GM20000 (cell line): Measurements from ENCODE around the gene KLHDC10.
"Not testable (repeated sequence)": the region's sequence is repeated elsewhere in the genome, so short reads cannot be mapped to it uniquely, and the experiment has no call there.

ENCODE experiments used
- DNase-seq: peaks from one replicate; pipeline ENCODE4 v3.0.0; 2012; ENCODE audit warnings: low spot score
- TF ChIP-seq, protein P1 (sequence below): IDR thresholded peaks from 2 replicates; pipeline ENCODE4 v1.5.1; 2012; ENCODE audit warnings: mild to moderate bottlenecking, control low read depth; ENCODE audit errors: extremely low read depth, missing control alignments

The KLHDC10 gene

DNA sequence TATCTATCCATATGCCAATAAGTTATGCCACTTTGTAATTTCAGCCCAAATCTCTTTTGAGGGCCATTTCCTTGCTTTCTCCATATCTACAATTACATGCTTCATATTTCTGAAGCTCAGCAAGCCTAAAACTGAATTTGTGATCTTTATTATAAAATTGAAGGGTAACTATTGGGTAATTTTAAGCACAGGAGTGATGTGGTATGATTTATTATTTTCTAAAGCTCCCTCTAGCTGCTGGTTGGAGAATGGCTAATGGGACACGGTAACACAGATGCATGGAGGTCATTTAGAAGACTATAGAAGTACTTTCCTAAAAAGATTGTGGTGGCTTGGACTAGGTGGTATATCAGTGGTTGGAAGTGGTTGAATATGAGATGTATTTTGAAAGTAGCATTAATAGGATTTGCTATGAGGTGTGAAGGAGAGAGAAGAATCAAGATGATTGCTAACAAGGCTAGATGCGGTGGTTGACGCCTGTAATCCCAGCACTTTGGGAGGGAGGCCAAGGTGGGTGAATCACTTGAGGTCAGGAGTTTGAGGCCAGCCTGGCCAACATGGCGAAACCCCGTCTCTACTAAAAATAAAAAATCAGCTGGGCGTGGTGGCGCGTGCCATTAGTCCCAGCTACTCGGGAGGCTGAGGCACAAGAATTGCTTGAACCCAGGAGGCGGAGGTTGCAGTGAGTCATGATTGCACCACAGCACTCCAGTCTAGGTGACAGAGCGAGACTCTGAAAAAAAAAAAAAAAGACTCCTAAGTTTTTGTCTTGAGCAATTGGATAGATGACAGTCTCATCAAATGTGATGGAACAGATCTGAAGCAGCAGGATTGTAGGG is 13.9 kb downstream of the KLHDC10 start:
- DNase-seq, result no peak
- TF ChIP-seq, protein P1, sequence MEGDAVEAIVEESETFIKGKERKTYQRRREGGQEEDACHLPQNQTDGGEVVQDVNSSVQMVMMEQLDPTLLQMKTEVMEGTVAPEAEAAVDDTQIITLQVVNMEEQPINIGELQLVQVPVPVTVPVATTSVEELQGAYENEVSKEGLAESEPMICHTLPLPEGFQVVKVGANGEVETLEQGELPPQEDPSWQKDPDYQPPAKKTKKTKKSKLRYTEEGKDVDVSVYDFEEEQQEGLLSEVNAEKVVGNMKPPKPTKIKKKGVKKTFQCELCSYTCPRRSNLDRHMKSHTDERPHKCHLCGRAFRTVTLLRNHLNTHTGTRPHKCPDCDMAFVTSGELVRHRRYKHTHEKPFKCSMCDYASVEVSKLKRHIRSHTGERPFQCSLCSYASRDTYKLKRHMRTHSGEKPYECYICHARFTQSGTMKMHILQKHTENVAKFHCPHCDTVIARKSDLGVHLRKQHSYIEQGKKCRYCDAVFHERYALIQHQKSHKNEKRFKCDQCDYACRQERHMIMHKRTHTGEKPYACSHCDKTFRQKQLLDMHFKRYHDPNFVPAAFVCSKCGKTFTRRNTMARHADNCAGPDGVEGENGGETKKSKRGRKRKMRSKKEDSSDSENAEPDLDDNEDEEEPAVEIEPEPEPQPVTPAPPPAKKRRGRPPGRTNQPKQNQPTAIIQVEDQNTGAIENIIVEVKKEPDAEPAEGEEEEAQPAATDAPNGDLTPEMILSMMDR, result no peak

DNA sequence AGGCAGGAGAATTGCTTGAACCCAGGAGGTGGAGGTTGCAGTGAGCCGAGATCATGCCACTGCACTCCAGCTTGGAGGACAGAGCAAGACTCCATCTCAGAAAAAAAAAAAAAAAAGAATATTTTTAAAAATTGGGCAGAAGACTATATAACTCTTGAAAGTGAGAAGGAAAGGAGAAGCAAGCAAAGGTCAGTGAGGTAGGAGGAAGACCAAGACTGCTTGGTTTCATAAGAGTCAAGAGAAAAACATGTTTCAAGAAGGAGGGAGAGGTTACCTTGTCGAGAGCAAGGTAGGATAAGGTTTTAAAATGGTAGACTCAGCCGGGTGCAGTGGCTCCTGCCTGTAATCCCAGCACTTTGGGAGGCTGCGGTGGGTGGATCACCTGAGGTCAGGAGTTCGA is 14.9 kb downstream of the KLHDC10 start:
- not testable (repeated sequence) for DNase-seq

DNA sequence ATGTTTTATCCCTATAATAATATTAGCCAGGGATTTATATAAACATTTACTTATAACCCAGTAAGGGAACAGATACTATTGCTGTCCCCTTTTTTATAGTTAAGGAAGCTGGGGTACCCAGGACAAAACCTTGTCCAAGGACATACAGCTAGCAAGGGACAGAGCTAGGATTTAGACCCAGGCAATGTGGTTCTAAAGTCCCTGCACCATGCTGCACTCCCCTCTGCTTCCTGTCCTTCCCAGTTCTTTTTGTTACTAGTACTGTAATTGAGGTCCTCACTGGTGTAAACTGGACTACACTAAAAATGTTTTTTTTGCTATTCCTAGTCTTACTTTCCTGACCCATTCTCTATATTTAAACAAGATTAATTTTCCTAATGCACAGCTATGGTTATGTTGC is 16.6 kb downstream of the KLHDC10 start:
- no peak for DNase-seq
- TF ChIP-seq, protein P1, result no peak

DNA sequence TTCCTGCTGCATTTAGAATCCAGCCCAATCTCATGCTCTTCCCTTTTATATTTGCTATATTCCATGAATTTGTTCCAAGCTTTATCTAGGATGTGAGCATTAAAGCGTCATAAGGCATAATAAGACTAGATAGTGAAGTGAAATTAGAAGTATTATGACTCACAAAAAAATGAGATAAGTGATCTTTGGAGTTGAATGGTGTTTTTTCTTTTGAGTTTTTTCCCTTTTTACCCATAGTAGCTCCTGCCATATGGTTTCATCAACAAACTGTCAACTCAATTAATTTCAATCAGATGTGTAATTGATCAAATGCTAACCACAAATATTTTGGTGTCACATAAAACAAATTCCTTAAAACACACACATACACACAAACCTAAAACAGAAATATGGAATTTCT is 17.0 kb downstream of the KLHDC10 start:
- TF ChIP-seq, protein P1, result no peak
- DNase-seq, result no peak

DNA sequence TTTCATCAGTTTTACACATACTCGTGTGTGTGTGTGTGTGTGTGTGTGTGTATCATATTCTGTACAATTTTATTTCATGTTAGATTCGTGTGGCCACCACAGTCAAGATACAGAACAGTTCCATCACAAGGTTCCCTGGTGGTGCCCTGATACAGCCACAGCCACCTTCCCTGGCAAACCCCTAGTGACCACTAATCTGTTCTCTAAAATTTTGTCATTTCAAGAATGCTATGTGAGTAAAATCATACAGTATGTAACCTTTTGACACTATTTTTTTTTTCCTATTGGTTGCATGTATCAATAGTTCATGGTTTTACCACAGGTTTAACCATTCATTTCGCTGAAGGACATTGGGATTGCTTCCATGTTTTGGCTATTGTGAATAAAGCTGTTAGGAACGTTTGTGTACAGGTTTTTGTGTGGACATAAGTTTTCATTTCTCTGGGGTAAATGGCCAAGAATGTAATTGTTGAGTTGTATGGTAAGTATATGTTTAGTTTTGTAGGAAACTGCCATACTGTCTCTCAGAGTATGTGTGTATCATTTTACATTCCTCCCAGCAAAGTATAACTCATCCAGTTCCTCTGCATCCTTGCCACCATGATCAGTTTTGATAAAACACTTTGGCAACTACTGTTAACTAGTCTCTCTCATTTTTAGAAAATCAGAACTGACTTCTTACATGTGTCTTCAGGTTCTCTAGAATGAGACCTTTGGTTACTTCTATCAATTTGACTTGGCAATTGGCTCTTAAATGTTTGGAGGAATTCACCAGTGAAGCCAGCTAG is 20.6 kb downstream of the KLHDC10 start:
- TF ChIP-seq, protein P1, result no peak
- DNase-seq, result no peak

DNA sequence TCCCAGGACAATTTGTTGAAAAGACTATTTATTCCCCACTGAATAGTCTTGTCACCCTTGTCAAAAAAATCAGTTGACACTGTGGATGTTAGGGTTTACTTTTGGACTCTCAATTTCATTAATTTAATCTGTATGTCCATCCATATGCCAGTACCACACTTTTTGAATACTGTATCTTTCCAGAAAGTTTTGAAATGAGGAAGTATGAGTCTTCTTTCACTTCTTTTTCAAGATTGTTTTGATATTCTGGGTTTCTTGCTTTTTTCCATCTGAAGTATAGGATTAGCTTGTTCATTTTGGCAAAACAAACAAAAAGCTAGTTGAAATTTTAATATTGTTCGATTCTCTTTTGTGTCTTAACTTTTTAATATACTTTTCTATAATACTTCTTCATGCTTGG is 21.7 kb downstream of the KLHDC10 start:
- TF ChIP-seq, protein P1, result no peak

DNA sequence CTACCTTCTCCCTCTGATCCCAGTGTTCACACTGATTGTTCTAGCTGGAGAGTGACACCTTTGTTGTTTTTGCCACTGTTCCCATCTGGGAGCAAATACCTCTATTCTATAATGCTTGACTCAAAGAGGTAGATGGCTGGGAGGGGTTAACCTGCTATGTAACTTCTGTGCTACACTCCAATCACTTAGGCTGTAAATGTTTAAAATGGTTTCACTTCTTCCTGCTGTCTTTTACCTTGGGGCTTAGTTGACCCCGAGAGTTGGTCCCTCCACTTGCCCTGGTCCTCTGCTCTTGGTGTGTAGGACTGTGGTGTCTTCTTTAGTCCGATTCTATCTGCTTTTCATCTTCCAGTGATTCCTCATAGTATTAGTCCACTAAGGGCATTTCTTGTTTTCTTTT is 22.3 kb downstream of the KLHDC10 start:
- DNase-seq, result peak; percentile 20
- TF ChIP-seq, protein P1, result no peak

More for the DNA sequence above, 21.7 kb downstream of the KLHDC10 start:
- no peak for DNase-seq

DNA sequence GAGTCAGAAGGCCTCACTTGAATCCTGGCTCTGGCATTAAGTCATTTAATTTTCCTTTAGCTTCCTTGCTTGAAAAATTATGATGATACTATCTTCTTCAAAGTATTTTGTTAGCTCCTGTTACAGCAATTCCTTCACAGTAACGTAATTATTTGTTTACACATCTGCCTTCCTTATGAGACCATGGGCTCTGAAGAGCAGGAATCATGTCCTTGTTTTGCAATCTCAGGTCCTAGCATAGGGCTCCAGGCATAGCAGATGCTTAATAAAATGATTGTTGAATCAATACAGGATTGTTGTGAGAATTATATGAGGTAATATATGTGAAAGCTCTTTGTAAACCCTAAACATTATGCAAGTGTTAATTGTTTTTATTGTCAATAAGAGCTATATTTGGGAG is 25.5 kb downstream of the KLHDC10 start:
- TF ChIP-seq, protein P1, result no peak
- DNase-seq, result no peak
